HepG2 (cell line): ENCODE results near the gene FAM216A. TPM values are rescaled to one million over a fixed set of nuclear protein-coding genes. Genes with fewer than 3 reads are reported as not detected.

Experiments
- CHD4 ChIP-seq: fragments of 200-600 bp; sonication (generic); IDR thresholded peaks from 2 replicates; pipeline ENCODE4 v1.7.0; 2017; ENCODE audit warnings: mild to moderate bottlenecking, low read length, borderline replicate concordance
- ESRRA ChIP-seq: sonication (generic); formaldehyde crosslinking; IDR thresholded peaks from 2 replicates; pipeline ENCODE4 v1.5.1; 2020; ENCODE audit warnings: mild to moderate bottlenecking, low read depth, missing genetic modification reagents
- FOXM1 ChIP-seq: sonication (generic); formaldehyde crosslinking; IDR thresholded peaks from 2 replicates; pipeline ENCODE4 v1.5.0; 2020; ENCODE audit warnings: missing genetic modification reagents
- MAZ ChIP-seq, 2 experiments: sonication (generic) in 1 of 2; formaldehyde crosslinking in 1 of 2; IDR thresholded peaks; 2 replicates each; pipeline versions ENCODE4 v1.5.0 to v1.6.1; 2012 to 2020; ENCODE audit warnings: low read depth in 2 of 2, mild to moderate bottlenecking in 2 of 2, borderline replicate concordance in 1 of 2, improper control_type of control experiment in 1 of 2, low read length in 1 of 2, missing genetic modification reagents in 1 of 2, moderate library complexity in 1 of 2
- NPAS2 ChIP-seq: sonication (generic); formaldehyde crosslinking; IDR thresholded peaks from 2 replicates; pipeline ENCODE4 v1.8.0; 2022; ENCODE audit warnings: mild to moderate bottlenecking, missing genetic modification reagents, borderline replicate concordance
- PTBP1 ChIP-seq: fragments of 200-400 bp; formaldehyde crosslinking; IDR thresholded peaks from 2 replicates; pipeline ENCODE4 v1.6.1; 2018; ENCODE audit warnings: low read length, low read depth; ENCODE audit not compliant: poor library complexity, severe bottlenecking
- RARA ChIP-seq: IDR thresholded peaks from 2 replicates; pipeline ENCODE4 v1.6.1; 2016; ENCODE audit warnings: missing genetic modification reagents, missing compliant biosample characterization
- RBFOX2 ChIP-seq: fragments of 200-400 bp; formaldehyde crosslinking; IDR thresholded peaks from 2 replicates; pipeline ENCODE4 v1.6.1; 2017; ENCODE audit warnings: low read depth, mild to moderate bottlenecking, low read length
- SP1 ChIP-seq, 2 experiments: fragments of 450-650 bp in 1 of 2; sonication (generic) in 1 of 2; formaldehyde crosslinking in 1 of 2; IDR thresholded peaks; 2 replicates each; pipeline versions ENCODE4 v1.4.0 to v1.6.1; 2016 to 2020; ENCODE audit warnings: missing genetic modification reagents in 1 of 2
- ZFP82 ChIP-seq: sonication (generic); formaldehyde crosslinking; IDR thresholded peaks from 2 replicates; pipeline ENCODE4 v1.5.1; 2020; ENCODE audit warnings: mild to moderate bottlenecking, missing genetic modification reagents, borderline replicate concordance
- ZNF557 ChIP-seq: sonication (generic); formaldehyde crosslinking; IDR thresholded peaks from 2 replicates; pipeline ENCODE4 v1.4.0; 2020; ENCODE audit warnings: missing genetic modification reagents
- ZNF605 ChIP-seq: sonication (generic); formaldehyde crosslinking; IDR thresholded peaks from 2 replicates; pipeline ENCODE4 v1.8.0; 2022; ENCODE audit warnings: mild to moderate bottlenecking, missing genetic modification reagents
- ZNF772 ChIP-seq: sonication (generic); formaldehyde crosslinking; IDR thresholded peaks from 2 replicates; pipeline ENCODE4 v1.5.0; 2020; ENCODE audit warnings: mild to moderate bottlenecking, missing genetic modification reagents
- polyA plus RNA-seq, 8 experiments: library from polyadenylated mRNA; depleted of rRNA in 3 of 8; stranded (reverse) in 7 of 8; unstranded in 1 of 8; fragments of >200 nt; fragmentation: Illumina TruSeq in 4 of 8; extraction: Trizol in 4 of 8; gene quantifications; 2 replicates each; pipeline versions ENCODE4 v1.2.1 to v1.2.3, GENCODE V29; 2011 to 2016; ENCODE audit warnings: low read depth in 4 of 8, missing spikeins in 1 of 8, mixed read lengths in 1 of 8; ENCODE audit not compliant: insufficient read depth in 1 of 8
- total RNA-seq, 5 experiments: library from RNA; depleted of rRNA; stranded (reverse); fragments of >200 nt; fragmentation: Illumina TruSeq; extraction: Trizol; gene quantifications; 2 replicates each; pipeline ENCODE4 v1.2.3, GENCODE V29; 2016; ENCODE audit warnings: low read depth in 1 of 5
- TF ChIP-seq, protein P1 (sequence below): sonication (generic); formaldehyde crosslinking; IDR thresholded peaks from 2 replicates; pipeline ENCODE4 v1.5.0; 2020; ENCODE audit warnings: mild to moderate bottlenecking, low read depth, missing genetic modification reagents, borderline replicate concordance
- TF ChIP-seq, protein P2 (sequence below): sonication (generic); formaldehyde crosslinking; IDR thresholded peaks from 2 replicates; pipeline ENCODE4 v1.4.0; 2020; ENCODE audit warnings: mild to moderate bottlenecking, missing genetic modification reagents
- TF ChIP-seq, protein P3 (sequence below): sonication (generic); formaldehyde crosslinking; IDR thresholded peaks from 2 replicates; pipeline ENCODE4 v1.4.0; 2020; ENCODE audit warnings: missing genetic modification reagents; ENCODE audit errors: not compliant biosample characterization
- TF ChIP-seq, protein P4 (sequence below): sonication (generic); formaldehyde crosslinking; conservative IDR thresholded peaks from 2 replicates; pipeline ENCODE4 v1.4.0; 2020; ENCODE audit warnings: missing genetic modification reagents
- TF ChIP-seq, protein P5 (sequence below): sonication (generic); formaldehyde crosslinking; IDR thresholded peaks from 2 replicates; pipeline ENCODE4 v1.9.0; 2021; ENCODE audit warnings: mild to moderate bottlenecking, missing genetic modification reagents

FAM216A gene
- total and polyA plus RNA-seq, 2 of the 13 experiments (the other 11 are each of a cell fraction or from before 2014, with no cell fraction given) = 20.3 to 31.2 TPM

DNA sequence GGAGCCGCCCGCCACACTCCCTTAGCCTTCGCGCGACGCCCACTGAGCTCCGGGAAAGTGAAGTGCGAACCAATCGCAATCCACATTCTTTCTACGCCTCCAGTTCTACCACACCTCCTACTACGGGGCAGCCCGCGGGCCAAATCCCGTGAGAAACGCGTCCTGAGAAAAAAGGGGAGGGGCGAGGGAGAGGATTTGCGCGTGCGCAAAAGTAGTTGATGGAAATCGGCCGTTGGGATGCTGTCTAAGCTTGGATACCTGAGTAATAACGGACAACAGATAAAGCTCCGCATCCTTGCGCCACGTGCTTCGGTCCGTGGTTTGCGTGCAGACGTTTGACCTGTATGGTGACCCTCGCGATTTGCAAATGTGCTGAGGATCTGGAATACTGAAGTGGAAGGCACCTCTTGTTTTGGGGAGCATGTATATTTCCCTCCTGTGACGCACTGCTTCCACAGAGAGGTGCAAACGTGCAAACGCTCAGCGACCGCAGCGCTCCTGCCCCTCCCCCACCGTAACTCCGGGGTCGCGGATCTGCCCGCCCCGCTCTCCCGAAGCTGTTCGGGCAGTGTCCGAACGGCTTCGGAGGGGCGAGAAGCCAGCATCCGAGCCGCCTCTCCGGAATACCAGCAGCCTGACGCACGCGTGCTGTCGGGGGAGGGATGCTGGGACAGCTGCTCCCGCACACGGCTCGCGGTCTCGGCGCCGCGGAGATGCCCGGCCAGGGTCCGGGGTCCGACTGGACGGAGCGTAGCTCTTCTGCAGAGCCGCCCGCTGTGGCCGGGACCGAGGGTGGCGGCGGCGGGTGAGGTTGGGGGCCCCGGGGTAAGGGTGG lies at the start of gene FAM216A, which contains the start of gene GPN3 (continued):
- TF ChIP-seq CHD4 (no peak), RBFOX2 (peak; percentile 91), ZNF605 (CRISPR knock-in tag) (peak; percentile 25; the same call in 1 of the 2 replicates), RARA (CRISPR knock-in tag) (no peak), ZNF557 (peak; percentile 16; the same call in 1 of the 2 replicates), PTBP1 (peak; percentile 52), NPAS2 (CRISPR knock-in tag) (no peak), ZNF772 (CRISPR knock-in tag) (0 out of 2 replicates have a peak, but pooled peaks have one; percentile 61), ESRRA (CRISPR knock-in tag) (peak; percentile 34; the same call in 1 of the 2 replicates), SP1 (IDR thresholded peaks at IDR 0.05) (no peak), SP1 (CRISPR knock-in tag; IDR thresholded peaks at IDR 0.05) (peak; percentile 93), FOXM1 (CRISPR knock-in tag) (no peak), MAZ (IDR thresholded peaks at IDR 0.05; ENCODE audit: borderline replicate concordance, low read depth, low read length) (peak; percentile 88), MAZ (CRISPR knock-in tag; IDR thresholded peaks at IDR 0.05; ENCODE audit: low read depth) (peak; percentile 89), ZFP82 (CRISPR knock-in tag) (peak; percentile 85)
- TF ChIP-seq, protein P1, sequence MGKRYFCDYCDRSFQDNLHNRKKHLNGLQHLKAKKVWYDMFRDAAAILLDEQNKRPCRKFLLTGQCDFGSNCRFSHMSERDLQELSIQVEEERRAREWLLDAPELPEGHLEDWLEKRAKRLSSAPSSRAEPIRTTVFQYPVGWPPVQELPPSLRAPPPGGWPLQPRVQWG (CRISPR knock-in tag) = no peak
- TF ChIP-seq, protein P2, sequence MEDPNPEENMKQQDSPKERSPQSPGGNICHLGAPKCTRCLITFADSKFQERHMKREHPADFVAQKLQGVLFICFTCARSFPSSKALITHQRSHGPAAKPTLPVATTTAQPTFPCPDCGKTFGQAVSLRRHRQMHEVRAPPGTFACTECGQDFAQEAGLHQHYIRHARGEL (CRISPR knock-in tag) = no peak
- TF ChIP-seq, protein P3, sequence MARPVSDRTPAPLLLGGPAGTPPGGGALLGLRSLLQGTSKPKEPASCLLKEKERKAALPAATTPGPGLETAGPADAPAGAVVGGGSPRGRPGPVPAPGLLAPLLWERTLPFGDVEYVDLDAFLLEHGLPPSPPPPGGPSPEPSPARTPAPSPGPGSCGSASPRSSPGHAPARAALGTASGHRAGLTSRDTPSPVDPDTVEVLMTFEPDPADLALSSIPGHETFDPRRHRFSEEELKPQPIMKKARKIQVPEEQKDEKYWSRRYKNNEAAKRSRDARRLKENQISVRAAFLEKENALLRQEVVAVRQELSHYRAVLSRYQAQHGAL (CRISPR knock-in tag) = no peak
- TF ChIP-seq, protein P4, sequence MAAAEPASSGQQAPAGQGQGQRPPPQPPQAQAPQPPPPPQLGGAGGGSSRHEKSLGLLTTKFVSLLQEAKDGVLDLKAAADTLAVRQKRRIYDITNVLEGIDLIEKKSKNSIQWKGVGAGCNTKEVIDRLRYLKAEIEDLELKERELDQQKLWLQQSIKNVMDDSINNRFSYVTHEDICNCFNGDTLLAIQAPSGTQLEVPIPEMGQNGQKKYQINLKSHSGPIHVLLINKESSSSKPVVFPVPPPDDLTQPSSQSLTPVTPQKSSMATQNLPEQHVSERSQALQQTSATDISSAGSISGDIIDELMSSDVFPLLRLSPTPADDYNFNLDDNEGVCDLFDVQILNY (CRISPR knock-in tag) = peak; percentile 84
- TF ChIP-seq, protein P5, sequence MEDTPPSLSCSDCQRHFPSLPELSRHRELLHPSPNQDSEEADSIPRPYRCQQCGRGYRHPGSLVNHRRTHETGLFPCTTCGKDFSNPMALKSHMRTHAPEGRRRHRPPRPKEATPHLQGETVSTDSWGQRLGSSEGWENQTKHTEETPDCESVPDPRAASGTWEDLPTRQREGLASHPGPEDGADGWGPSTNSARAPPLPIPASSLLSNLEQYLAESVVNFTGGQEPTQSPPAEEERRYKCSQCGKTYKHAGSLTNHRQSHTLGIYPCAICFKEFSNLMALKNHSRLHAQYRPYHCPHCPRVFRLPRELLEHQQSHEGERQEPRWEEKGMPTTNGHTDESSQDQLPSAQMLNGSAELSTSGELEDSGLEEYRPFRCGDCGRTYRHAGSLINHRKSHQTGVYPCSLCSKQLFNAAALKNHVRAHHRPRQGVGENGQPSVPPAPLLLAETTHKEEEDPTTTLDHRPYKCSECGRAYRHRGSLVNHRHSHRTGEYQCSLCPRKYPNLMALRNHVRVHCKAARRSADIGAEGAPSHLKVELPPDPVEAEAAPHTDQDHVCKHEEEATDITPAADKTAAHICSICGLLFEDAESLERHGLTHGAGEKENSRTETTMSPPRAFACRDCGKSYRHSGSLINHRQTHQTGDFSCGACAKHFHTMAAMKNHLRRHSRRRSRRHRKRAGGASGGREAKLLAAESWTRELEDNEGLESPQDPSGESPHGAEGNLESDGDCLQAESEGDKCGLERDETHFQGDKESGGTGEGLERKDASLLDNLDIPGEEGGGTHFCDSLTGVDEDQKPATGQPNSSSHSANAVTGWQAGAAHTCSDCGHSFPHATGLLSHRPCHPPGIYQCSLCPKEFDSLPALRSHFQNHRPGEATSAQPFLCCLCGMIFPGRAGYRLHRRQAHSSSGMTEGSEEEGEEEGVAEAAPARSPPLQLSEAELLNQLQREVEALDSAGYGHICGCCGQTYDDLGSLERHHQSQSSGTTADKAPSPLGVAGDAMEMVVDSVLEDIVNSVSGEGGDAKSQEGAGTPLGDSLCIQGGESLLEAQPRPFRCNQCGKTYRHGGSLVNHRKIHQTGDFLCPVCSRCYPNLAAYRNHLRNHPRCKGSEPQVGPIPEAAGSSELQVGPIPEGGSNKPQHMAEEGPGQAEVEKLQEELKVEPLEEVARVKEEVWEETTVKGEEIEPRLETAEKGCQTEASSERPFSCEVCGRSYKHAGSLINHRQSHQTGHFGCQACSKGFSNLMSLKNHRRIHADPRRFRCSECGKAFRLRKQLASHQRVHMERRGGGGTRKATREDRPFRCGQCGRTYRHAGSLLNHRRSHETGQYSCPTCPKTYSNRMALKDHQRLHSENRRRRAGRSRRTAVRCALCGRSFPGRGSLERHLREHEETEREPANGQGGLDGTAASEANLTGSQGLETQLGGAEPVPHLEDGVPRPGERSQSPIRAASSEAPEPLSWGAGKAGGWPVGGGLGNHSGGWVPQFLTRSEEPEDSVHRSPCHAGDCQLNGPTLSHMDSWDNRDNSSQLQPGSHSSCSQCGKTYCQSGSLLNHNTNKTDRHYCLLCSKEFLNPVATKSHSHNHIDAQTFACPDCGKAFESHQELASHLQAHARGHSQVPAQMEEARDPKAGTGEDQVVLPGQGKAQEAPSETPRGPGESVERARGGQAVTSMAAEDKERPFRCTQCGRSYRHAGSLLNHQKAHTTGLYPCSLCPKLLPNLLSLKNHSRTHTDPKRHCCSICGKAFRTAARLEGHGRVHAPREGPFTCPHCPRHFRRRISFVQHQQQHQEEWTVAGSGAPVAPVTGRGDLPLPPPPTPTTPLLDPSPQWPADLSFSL (CRISPR knock-in tag) = no peak
